Liver (tissue), 9 donors: ENCODE results near the gene PPP2R5A. TPM values are rescaled to one million over a fixed set of nuclear protein-coding genes. Genes with fewer than 3 reads are reported as not detected.

Experiments
- DNase-seq: peaks from one replicate; pipeline ENCODE4 v3.0.0-alpha.2; 2017; ENCODE audit warnings: low spot score
- H3K27ac ChIP-seq, 2 donors: one replicate each; pipeline ENCODE4 v1.7.0; 2013; ENCODE audit warnings: inconsistent platforms in 2 of 2, low read length in 2 of 2, control low read depth in 1 of 2, low read depth in 1 of 2, mild to moderate bottlenecking in 1 of 2
- H3K27me3 ChIP-seq, 4 donors: one replicate each; pipeline versions ENCODE4 v1.6.1 to v1.7.0; 2013; ENCODE audit warnings: low read length in 3 of 4, inconsistent platforms in 1 of 4, mild to moderate bottlenecking in 1 of 4, moderate library complexity in 1 of 4; ENCODE audit not compliant: control insufficient read depth in 4 of 4, insufficient read depth in 4 of 4
- H3K36me3 ChIP-seq, 4 donors: one replicate each; pipeline versions ENCODE4 v1.6.1 to v1.7.0; 2013; ENCODE audit warnings: low read length in 3 of 4, mild to moderate bottlenecking in 3 of 4, low read depth in 1 of 4, moderate library complexity in 1 of 4; ENCODE audit not compliant: control insufficient read depth in 4 of 4, insufficient read depth in 3 of 4
- H3K4me1 ChIP-seq, 4 donors: one replicate each; pipeline versions ENCODE4 v1.6.1 to v1.7.0; 2013; ENCODE audit warnings: low read length in 3 of 4, mild to moderate bottlenecking in 3 of 4, moderate library complexity in 1 of 4; ENCODE audit not compliant: control insufficient read depth in 4 of 4, insufficient read depth in 4 of 4
- H3K4me3 ChIP-seq, 3 donors: one replicate each; pipeline versions ENCODE4 v1.6.1 to v1.7.0; 2013; ENCODE audit warnings: low read length in 3 of 3, control low read depth in 1 of 3, low read depth in 1 of 3, mild to moderate bottlenecking in 1 of 3
- H3K9ac ChIP-seq, 2 donors: one replicate each; pipeline ENCODE4 v1.7.0; 2013; ENCODE audit warnings: low read length in 2 of 2, mild to moderate bottlenecking in 2 of 2, moderate library complexity in 2 of 2, control low read depth in 1 of 2, low read depth in 1 of 2
- H3K9me3 ChIP-seq, 4 donors: one replicate each; pipeline versions ENCODE4 v1.6.1 to v1.7.0; 2013; ENCODE audit warnings: low read length in 3 of 4; ENCODE audit not compliant: control insufficient read depth in 4 of 4
- EGR1 ChIP-seq, 2 donors: IDR thresholded peaks; 2 replicates each; pipeline ENCODE4 v1.6.1; 2016 to 2018; ENCODE audit warnings: antibody characterized with exemption in 2 of 2, low read depth in 2 of 2
- FOXA1 ChIP-seq: IDR thresholded peaks from 2 replicates; pipeline ENCODE4 v1.6.1; 2016; ENCODE audit warnings: antibody characterized with exemption
- HNF4G ChIP-seq: IDR thresholded peaks from 2 replicates; pipeline ENCODE4 v1.6.1; 2016; ENCODE audit warnings: antibody characterized with exemption
- JUND ChIP-seq, 2 donors: IDR thresholded peaks; 2 replicates each; pipeline ENCODE4 v1.6.1; 2016; ENCODE audit warnings: antibody characterized with exemption in 2 of 2
- RAD21 ChIP-seq, 2 donors: IDR thresholded peaks; 2 replicates each; pipeline ENCODE4 v1.6.1; 2016; ENCODE audit warnings: antibody characterized with exemption in 2 of 2, mild to moderate bottlenecking in 2 of 2
- RXRA ChIP-seq, 2 donors: IDR thresholded peaks; 2 replicates each; pipeline ENCODE4 v1.6.1; 2017 to 2018; ENCODE audit warnings: antibody characterized with exemption in 2 of 2, mild to moderate bottlenecking in 1 of 2
- SP1 ChIP-seq: IDR thresholded peaks from 2 replicates; pipeline ENCODE4 v1.6.1; 2018; ENCODE audit warnings: antibody characterized with exemption, mild to moderate bottlenecking
- TAF1 ChIP-seq: conservative IDR thresholded peaks from 2 replicates; pipeline ENCODE4 v1.6.1; 2016; ENCODE audit warnings: antibody characterized with exemption, mild to moderate bottlenecking
- YY1 ChIP-seq: IDR thresholded peaks from 2 replicates; pipeline ENCODE4 v1.6.1; 2016; ENCODE audit warnings: antibody characterized with exemption, mild to moderate bottlenecking
- WGBS: extraction: QIAGEN DNeasy Blood & Tissue Kit; methylation state at CpG from one replicate; pipeline ENCODE4 v1.1.7; 2013; 5-methylcytosine and 5-hydroxymethylcytosine counted together
- polyA plus RNA-seq, 2 donors: library from polyadenylated mRNA; stranded (reverse) in 1 of 2; unstranded in 1 of 2; fragments of 200-250 nt in 1 of 2; fragments of >200 nt in 1 of 2; fragmentation: Nextera tagmentation in 1 of 2; extraction: Ambion mirVana in 1 of 2; gene quantifications; one replicate each; pipeline versions ENCODE4 v1.2.1 to v1.2.3, GENCODE V29; 2013 to 2015
- total RNA-seq, 2 donors: library from RNA; depleted of rRNA; stranded (reverse); fragments of >200 nt; gene quantifications; one replicate each; pipeline ENCODE4 v1.2.3, GENCODE V29; 2014
- TF ChIP-seq, protein P1 (sequence below): fragments of 150-350 bp; IDR thresholded peaks from 2 replicates; pipeline ENCODE4 v1.5.1; 2017; ENCODE audit warnings: improper control_type of control experiment, low read depth, low read length; ENCODE audit not compliant: missing input control
- TF ChIP-seq, protein P2 (sequence below): IDR thresholded peaks from 2 replicates; pipeline ENCODE4 v1.6.1; 2016; ENCODE audit warnings: antibody characterized with exemption
- TF ChIP-seq, protein P3 (sequence below): IDR thresholded peaks from 2 replicates; pipeline ENCODE4 v1.6.1; 2016; ENCODE audit warnings: antibody characterized with exemption
- TF ChIP-seq, protein P4 (sequence below): IDR thresholded peaks from 2 replicates; pipeline ENCODE4 v1.6.1; 2016; ENCODE audit warnings: antibody characterized with exemption
- TF ChIP-seq, protein P5 (sequence below): IDR thresholded peaks from 2 replicates; pipeline ENCODE4 v1.6.1; 2016; ENCODE audit warnings: antibody characterized with exemption, mild to moderate bottlenecking
- donor health status: healthy.
- donor health status: healthy.
- donor health status: healthy.
- donor health status: healthy.
- donor health status: healthy.

PPP2R5A gene
- total and polyA plus RNA-seq, 4 donors = 22.9 to 40.7 (median 28.5) TPM

DNA sequence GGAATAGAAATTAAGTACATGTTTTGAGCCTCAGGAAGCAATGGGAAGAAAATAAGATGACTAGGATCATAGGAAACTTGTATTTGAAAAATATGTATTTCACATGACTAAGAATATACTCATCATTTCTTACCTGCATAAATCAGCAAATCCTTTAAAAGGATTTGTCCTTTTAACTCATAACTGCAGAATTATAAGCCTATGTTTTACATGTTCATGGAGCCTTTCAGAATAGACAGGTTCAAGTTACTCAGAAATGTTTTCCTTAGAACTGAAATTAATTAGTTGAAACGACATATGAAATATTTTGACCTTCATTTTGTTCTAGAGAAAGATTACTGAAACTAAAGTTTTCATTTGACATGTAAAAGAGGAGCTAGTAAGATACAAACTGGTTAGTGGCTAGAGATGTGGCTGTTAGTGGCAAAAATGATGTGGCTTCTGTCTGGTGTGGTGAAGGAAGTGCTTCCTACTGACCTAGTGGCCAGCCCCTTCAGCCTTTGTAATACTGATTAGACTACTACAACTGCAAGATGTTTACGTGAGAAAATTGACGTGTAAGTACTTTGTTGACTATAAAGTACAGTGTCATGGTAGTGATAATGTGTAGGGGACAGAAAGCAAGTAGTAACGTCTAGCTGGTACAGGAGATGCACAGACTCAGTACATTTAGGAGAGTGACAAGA lies 74.7 kb downstream of the PPP2R5A start:
- peaks cover 2 to 56% (median 45%) of the 10 kb centered on the region in 4 donors for H3K36me3 ChIP-seq

More for the DNA sequence above, 74.7 kb downstream of the PPP2R5A start:
- Histone ChIP-seq H3K9me3 (no peaks in the 10 kb centered on the region), H3K27ac (no peak overlapping the region), H3K27me3 (no peaks in the 10 kb centered on the region), H3K4me1 (no peaks in the 10 kb centered on the region), H3K4me3 (no peak overlapping the region), H3K9ac (no peak overlapping the region)
- WGBS = 81% methylated on average over 4 of the region's 4 CpGs
- TF ChIP-seq HNF4G (no peak), JUND (IDR thresholded peaks at IDR 0.05) (no peak), EGR1 (IDR thresholded peaks at IDR 0.05; ENCODE audit: low read depth in 2 of 2) (no peak), YY1 (no peak), FOXA1 (no peak), TAF1 (no peak), SP1 (no peak), RAD21 (IDR thresholded peaks at IDR 0.05) (no peak), RXRA (IDR thresholded peaks at IDR 0.05) (no peak)
- TF ChIP-seq, protein P1, sequence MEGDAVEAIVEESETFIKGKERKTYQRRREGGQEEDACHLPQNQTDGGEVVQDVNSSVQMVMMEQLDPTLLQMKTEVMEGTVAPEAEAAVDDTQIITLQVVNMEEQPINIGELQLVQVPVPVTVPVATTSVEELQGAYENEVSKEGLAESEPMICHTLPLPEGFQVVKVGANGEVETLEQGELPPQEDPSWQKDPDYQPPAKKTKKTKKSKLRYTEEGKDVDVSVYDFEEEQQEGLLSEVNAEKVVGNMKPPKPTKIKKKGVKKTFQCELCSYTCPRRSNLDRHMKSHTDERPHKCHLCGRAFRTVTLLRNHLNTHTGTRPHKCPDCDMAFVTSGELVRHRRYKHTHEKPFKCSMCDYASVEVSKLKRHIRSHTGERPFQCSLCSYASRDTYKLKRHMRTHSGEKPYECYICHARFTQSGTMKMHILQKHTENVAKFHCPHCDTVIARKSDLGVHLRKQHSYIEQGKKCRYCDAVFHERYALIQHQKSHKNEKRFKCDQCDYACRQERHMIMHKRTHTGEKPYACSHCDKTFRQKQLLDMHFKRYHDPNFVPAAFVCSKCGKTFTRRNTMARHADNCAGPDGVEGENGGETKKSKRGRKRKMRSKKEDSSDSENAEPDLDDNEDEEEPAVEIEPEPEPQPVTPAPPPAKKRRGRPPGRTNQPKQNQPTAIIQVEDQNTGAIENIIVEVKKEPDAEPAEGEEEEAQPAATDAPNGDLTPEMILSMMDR = no peak
- TF ChIP-seq, protein P2, sequence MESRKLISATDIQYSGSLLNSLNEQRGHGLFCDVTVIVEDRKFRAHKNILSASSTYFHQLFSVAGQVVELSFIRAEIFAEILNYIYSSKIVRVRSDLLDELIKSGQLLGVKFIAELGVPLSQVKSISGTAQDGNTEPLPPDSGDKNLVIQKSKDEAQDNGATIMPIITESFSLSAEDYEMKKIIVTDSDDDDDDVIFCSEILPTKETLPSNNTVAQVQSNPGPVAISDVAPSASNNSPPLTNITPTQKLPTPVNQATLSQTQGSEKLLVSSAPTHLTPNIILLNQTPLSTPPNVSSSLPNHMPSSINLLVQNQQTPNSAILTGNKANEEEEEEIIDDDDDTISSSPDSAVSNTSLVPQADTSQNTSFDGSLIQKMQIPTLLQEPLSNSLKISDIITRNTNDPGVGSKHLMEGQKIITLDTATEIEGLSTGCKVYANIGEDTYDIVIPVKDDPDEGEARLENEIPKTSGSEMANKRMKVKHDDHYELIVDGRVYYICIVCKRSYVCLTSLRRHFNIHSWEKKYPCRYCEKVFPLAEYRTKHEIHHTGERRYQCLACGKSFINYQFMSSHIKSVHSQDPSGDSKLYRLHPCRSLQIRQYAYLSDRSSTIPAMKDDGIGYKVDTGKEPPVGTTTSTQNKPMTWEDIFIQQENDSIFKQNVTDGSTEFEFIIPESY = no peak
- TF ChIP-seq, protein P3, sequence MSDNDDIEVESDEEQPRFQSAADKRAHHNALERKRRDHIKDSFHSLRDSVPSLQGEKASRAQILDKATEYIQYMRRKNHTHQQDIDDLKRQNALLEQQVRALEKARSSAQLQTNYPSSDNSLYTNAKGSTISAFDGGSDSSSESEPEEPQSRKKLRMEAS = no peak
- TF ChIP-seq, protein P4, sequence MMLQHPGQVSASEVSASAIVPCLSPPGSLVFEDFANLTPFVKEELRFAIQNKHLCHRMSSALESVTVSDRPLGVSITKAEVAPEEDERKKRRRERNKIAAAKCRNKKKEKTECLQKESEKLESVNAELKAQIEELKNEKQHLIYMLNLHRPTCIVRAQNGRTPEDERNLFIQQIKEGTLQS = no peak
- TF ChIP-seq, protein P5, sequence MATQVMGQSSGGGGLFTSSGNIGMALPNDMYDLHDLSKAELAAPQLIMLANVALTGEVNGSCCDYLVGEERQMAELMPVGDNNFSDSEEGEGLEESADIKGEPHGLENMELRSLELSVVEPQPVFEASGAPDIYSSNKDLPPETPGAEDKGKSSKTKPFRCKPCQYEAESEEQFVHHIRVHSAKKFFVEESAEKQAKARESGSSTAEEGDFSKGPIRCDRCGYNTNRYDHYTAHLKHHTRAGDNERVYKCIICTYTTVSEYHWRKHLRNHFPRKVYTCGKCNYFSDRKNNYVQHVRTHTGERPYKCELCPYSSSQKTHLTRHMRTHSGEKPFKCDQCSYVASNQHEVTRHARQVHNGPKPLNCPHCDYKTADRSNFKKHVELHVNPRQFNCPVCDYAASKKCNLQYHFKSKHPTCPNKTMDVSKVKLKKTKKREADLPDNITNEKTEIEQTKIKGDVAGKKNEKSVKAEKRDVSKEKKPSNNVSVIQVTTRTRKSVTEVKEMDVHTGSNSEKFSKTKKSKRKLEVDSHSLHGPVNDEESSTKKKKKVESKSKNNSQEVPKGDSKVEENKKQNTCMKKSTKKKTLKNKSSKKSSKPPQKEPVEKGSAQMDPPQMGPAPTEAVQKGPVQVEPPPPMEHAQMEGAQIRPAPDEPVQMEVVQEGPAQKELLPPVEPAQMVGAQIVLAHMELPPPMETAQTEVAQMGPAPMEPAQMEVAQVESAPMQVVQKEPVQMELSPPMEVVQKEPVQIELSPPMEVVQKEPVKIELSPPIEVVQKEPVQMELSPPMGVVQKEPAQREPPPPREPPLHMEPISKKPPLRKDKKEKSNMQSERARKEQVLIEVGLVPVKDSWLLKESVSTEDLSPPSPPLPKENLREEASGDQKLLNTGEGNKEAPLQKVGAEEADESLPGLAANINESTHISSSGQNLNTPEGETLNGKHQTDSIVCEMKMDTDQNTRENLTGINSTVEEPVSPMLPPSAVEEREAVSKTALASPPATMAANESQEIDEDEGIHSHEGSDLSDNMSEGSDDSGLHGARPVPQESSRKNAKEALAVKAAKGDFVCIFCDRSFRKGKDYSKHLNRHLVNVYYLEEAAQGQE = no peak
- no peak for DNase-seq
